Endodermal cell (in vitro differentiated cells): ENCODE results near the gene SBF2. TPM values are rescaled to one million over a fixed set of nuclear protein-coding genes. Genes with fewer than 3 reads are reported as not detected.

Experiments
- DNase-seq: peaks from one replicate; pipeline ENCODE4 v3.0.0-alpha.2; 2017
- H3K27ac ChIP-seq: 2 replicates; pipeline ENCODE4 v1.5.1; 2013; ENCODE audit warnings: mild to moderate bottlenecking, low read depth, low read length, moderate library complexity
- H3K27me3 ChIP-seq: 2 replicates; pipeline ENCODE4 v1.6.1; 2013; ENCODE audit warnings: mild to moderate bottlenecking, low read length, moderate library complexity; ENCODE audit not compliant: insufficient read depth, control insufficient read depth, poor library complexity, severe bottlenecking
- H3K36me3 ChIP-seq: 2 replicates; pipeline ENCODE4 v1.7.0; 2013; ENCODE audit warnings: mild to moderate bottlenecking, low read length, moderate library complexity; ENCODE audit not compliant: control insufficient read depth, insufficient read depth
- H3K4me1 ChIP-seq: one replicate; pipeline ENCODE4 v1.7.0; 2013; ENCODE audit warnings: low read length; ENCODE audit not compliant: control insufficient read depth, insufficient read depth
- H3K4me3 ChIP-seq: 2 replicates; pipeline ENCODE4 v1.5.1; 2013; ENCODE audit warnings: mild to moderate bottlenecking, low read length, moderate library complexity
- H3K9ac ChIP-seq: 2 replicates; pipeline ENCODE4 v1.6.1; 2013; ENCODE audit warnings: mild to moderate bottlenecking, low read length, moderate library complexity; ENCODE audit not compliant: poor library complexity, severe bottlenecking; ENCODE audit errors: extremely low read depth
- H3K9me3 ChIP-seq: 2 replicates; pipeline ENCODE4 v1.6.1; 2013; ENCODE audit warnings: mild to moderate bottlenecking, low read length, moderate library complexity; ENCODE audit not compliant: control insufficient read depth
- H3K27ac Mint-ChIP-seq: 2 replicates; pipeline ENCODE4 v1.8.0; 2020; ENCODE audit warnings: mixed read lengths
- H3K27me3 Mint-ChIP-seq: 2 replicates; pipeline ENCODE4 v1.8.0; 2021; ENCODE audit warnings: mild to moderate bottlenecking, mixed read lengths; ENCODE audit not compliant: insufficient read depth
- H3K36me3 Mint-ChIP-seq: 2 replicates; pipeline ENCODE4 v1.8.0; 2020; ENCODE audit warnings: low read depth, mixed read lengths
- H3K4me1 Mint-ChIP-seq: 2 replicates; pipeline ENCODE4 v1.8.0; 2020; ENCODE audit warnings: mixed read lengths
- H3K4me3 Mint-ChIP-seq: 2 replicates; pipeline ENCODE4 v1.8.0; 2020; ENCODE audit warnings: mild to moderate bottlenecking, moderate library complexity, mixed read lengths
- H3K9me3 Mint-ChIP-seq: 2 replicates; pipeline ENCODE4 v1.8.0; 2020; ENCODE audit warnings: mild to moderate bottlenecking, mixed read lengths
- CTCF ChIP-seq: fragments of 200-600 bp; sonication (generic); conservative IDR thresholded peaks from 2 replicates; pipeline ENCODE4 v1.5.0; 2021; ENCODE audit warnings: antibody characterized with exemption, mild to moderate bottlenecking
- WGBS, 2 experiments: methylation state at CpG; one replicate each; pipeline versions ENCODE4 v1.1.5 to v1.1.7; 2013; ENCODE audit warnings: missing lambda C conversion rate in 2 of 2, mixed read lengths in 1 of 2; ENCODE audit not compliant: insufficient coverage in 1 of 2, insufficient read length in 1 of 2; 5-methylcytosine and 5-hydroxymethylcytosine counted together
- total RNA-seq, 2 donors: library from RNA; stranded (reverse); fragmentation: NEBNext Ultra II Directional in 1 of 2; extraction: Animal tissue kit (Norgen Biotek cat#: 25700) in 1 of 2; gene quantifications; 2 replicates in 1 of 2; 3 replicates in 1 of 2; pipeline ENCODE4 v1.2.1, GENCODE V29; 2021

SBF2 gene
- total RNA-seq, 2 donors from 2014 or later: 27.1 to 32.5 TPM

- Mint-ChIP-seq H3K27me3 (no peaks in the 10 kb centered on the region), H3K4me3 (no peak overlapping the region), H3K36me3 (peaks cover 13% of the 10 kb centered on the region), H3K27ac (no peak overlapping the region), H3K4me1 (peaks cover 10% of the 10 kb centered on the region), H3K9me3 (peaks cover 19% of the 10 kb centered on the region)
- no peak overlapping the region for H3K27ac ChIP-seq
- no peak for TF ChIP-seq CTCF
- H3K4me1 ChIP-seq: peaks cover 5% of the 10 kb centered on the region
- no peaks in the 10 kb centered on the region for H3K36me3 ChIP-seq
- peaks cover 3% of the 10 kb centered on the region for H3K9me3 ChIP-seq
- DNase-seq: peak; percentile 48
- H3K9ac ChIP-seq: peak overlapping the region; percentile 0
- no peaks in the 10 kb centered on the region for H3K27me3 ChIP-seq
- peak overlapping the region; percentile 39 for H3K4me3 ChIP-seq
- 83% methylated on average over 3 of the region's 3 CpGs; no CpG with 5 or more reads in 1 of the 2 experiments for WGBS, 2 experiments
Measured at GRCh38 chr11:10067629-10068300, 226.3 kb downstream of the SBF2 start.

DNA sequence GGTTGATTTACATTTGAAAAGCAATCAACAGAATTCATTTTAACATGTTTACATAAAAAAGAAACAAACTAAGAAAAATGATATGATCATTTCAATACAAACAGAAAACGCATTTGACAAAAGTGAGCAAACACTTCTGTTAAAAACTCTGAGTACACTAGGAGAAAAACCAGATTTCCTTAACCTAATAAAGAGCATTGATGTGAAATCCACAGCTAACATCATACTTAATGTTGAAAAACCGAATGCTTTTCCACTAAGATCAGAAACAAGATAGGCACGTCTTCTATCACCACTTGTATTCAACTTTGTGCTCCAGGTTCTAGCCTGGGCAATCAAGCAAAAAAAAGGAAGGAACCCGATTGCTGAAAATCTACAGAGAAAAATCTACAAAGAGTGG is 227.6 kb downstream of the SBF2 start:
- TF ChIP-seq CTCF: no peak
- H3K4me1 Mint-ChIP-seq: peaks cover 10% of the 10 kb centered on the region
- H3K9me3 ChIP-seq: peaks cover 16% of the 10 kb centered on the region
- H3K9ac ChIP-seq: no peak overlapping the region
- peaks cover 32% of the 10 kb centered on the region for H3K9me3 Mint-ChIP-seq
- no peaks in the 10 kb centered on the region for H3K36me3 ChIP-seq
- H3K27ac Mint-ChIP-seq: no peak overlapping the region
- peaks cover 21% of the 10 kb centered on the region for H3K36me3 Mint-ChIP-seq
- no peak overlapping the region for H3K27ac ChIP-seq
- no peak overlapping the region for H3K4me3 Mint-ChIP-seq
- WGBS, 2 experiments: 99 to 100% methylated on average over 1 to 4 of the region's 4 CpGs
- H3K27me3 Mint-ChIP-seq: no peaks in the 10 kb centered on the region
- no peaks in the 10 kb centered on the region for H3K27me3 ChIP-seq
- no peak overlapping the region for H3K4me3 ChIP-seq
- DNase-seq: no peak
- peaks cover 5% of the 10 kb centered on the region for H3K4me1 ChIP-seq

- Mint-ChIP-seq H3K4me3 (no peak overlapping the region), H3K4me1 (peaks cover 10% of the 10 kb centered on the region), H3K36me3 (peaks cover 20% of the 10 kb centered on the region), H3K27me3 (no peaks in the 10 kb centered on the region), H3K9me3 (peaks cover 34% of the 10 kb centered on the region), H3K27ac (no peak overlapping the region)
- Histone ChIP-seq H3K4me1 (peaks cover 5% of the 10 kb centered on the region), H3K9me3 (peaks cover 26% of the 10 kb centered on the region), H3K36me3 (no peaks in the 10 kb centered on the region), H3K27me3 (no peaks in the 10 kb centered on the region), H3K27ac (no peak overlapping the region), H3K4me3 (no peak overlapping the region), H3K9ac (no peak overlapping the region)
- DNase-seq: no peak
- whole genome bisulfite sequencing, 2 experiments: 96 to 100% methylated on average over 1 to 2 of the region's 2 CpGs
- no peak for TF ChIP-seq CTCF
Measured at GRCh38 chr11:10064828-10065227, 229.2 kb downstream of the SBF2 start.
